DMS153 (cell line): ENCODE data around the gene OTUD1.

Experiments used
- DNase-seq: peaks from one replicate; lab custom pipeline; 2025; lab: John Stamatoyannopoulos, UW

Gene OTUD1

GRCh38 chr10:23421397-23421796 lies 17.5 kb upstream of the OTUD1 start:
- no peak for DNase-seq

- DNase-seq, result no peak
Measured at GRCh38 chr10:23422003-23422411, 16.9 kb upstream of the OTUD1 start.

- DNase-seq, result no peak
Measured at GRCh38 chr10:23432166-23432565, 6.7 kb upstream of the OTUD1 start.

- no peak for DNase-seq
Measured at GRCh38 chr10:23432639-23433038, 6.2 kb upstream of the OTUD1 start.

GRCh38 chr10:23433701-23434100 lies 5.2 kb upstream of the OTUD1 start:
- no peak for DNase-seq

- DNase-seq, result no peak
Measured at GRCh38 chr10:23435378-23435777, 3.5 kb upstream of the OTUD1 start.

GRCh38 chr10:23436983-23437382 lies 1.9 kb upstream of the OTUD1 start:
- no peak for DNase-seq

GRCh38 chr10:23437963-23438546 lies 820 bp upstream of the OTUD1 start:
- no peak for DNase-seq

GRCh38 chr10:23439452-23439960 lies 631 bp downstream of the OTUD1 start:
- DNase-seq, result no peak

- no peak for DNase-seq
Measured at GRCh38 chr10:23439961-23440889, 1.4 kb downstream of the OTUD1 start.

- DNase-seq, result no peak
Measured at GRCh38 chr10:23441251-23441650, 2.4 kb downstream of the OTUD1 start.

GRCh38 chr10:23442936-23443335 lies 4.1 kb downstream of the OTUD1 start:
- DNase-seq, result no peak

GRCh38 chr10:23445591-23445990 lies 6.7 kb downstream of the OTUD1 start:
- no peak for DNase-seq

GRCh38 chr10:23448323-23448722 lies 9.4 kb downstream of the OTUD1 start:
- no peak for DNase-seq

- no peak for DNase-seq
Measured at GRCh38 chr10:23448802-23449570, 10.1 kb downstream of the OTUD1 start.

- DNase-seq, result no peak
Measured at GRCh38 chr10:23452033-23452655, 13.3 kb downstream of the OTUD1 start.

GRCh38 chr10:23453465-23453864 lies 14.6 kb downstream of the OTUD1 start:
- DNase-seq, result no peak

- DNase-seq, result no peak
Measured at GRCh38 chr10:23457632-23458417, 18.9 kb downstream of the OTUD1 start.

- no peak for DNase-seq
Measured at GRCh38 chr10:23459308-23459939, 20.5 kb downstream of the OTUD1 start.

GRCh38 chr10:23461557-23461956 lies 22.7 kb downstream of the OTUD1 start:
- DNase-seq, result no peak

- no peak for DNase-seq
Measured at GRCh38 chr10:23467012-23467411, 28.1 kb downstream of the OTUD1 start.
